Liver (tissue), 9 donors: ENCODE measurements around the gene NFATC1. TPM values are rescaled to one million over a fixed set of nuclear protein-coding genes. Genes with fewer than 3 reads are reported as not detected.

Experiments
- DNase-seq: peaks from one replicate; pipeline ENCODE4 v3.0.0-alpha.2; 2017; ENCODE audit warnings: low spot score
- H3K27ac ChIP-seq, 2 donors: one replicate each; pipeline ENCODE4 v1.7.0; 2013; ENCODE audit warnings: inconsistent platforms in 2 of 2, low read length in 2 of 2, control low read depth in 1 of 2, low read depth in 1 of 2, mild to moderate bottlenecking in 1 of 2
- H3K27me3 ChIP-seq, 4 donors: one replicate each; pipeline versions ENCODE4 v1.6.1 to v1.7.0; 2013; ENCODE audit warnings: low read length in 3 of 4, inconsistent platforms in 1 of 4, mild to moderate bottlenecking in 1 of 4, moderate library complexity in 1 of 4; ENCODE audit not compliant: control insufficient read depth in 4 of 4, insufficient read depth in 4 of 4
- H3K36me3 ChIP-seq, 4 donors: one replicate each; pipeline versions ENCODE4 v1.6.1 to v1.7.0; 2013; ENCODE audit warnings: low read length in 3 of 4, mild to moderate bottlenecking in 3 of 4, low read depth in 1 of 4, moderate library complexity in 1 of 4; ENCODE audit not compliant: control insufficient read depth in 4 of 4, insufficient read depth in 3 of 4
- H3K4me1 ChIP-seq, 4 donors: one replicate each; pipeline versions ENCODE4 v1.6.1 to v1.7.0; 2013; ENCODE audit warnings: low read length in 3 of 4, mild to moderate bottlenecking in 3 of 4, moderate library complexity in 1 of 4; ENCODE audit not compliant: control insufficient read depth in 4 of 4, insufficient read depth in 4 of 4
- H3K4me3 ChIP-seq, 3 donors: one replicate each; pipeline versions ENCODE4 v1.6.1 to v1.7.0; 2013; ENCODE audit warnings: low read length in 3 of 3, control low read depth in 1 of 3, low read depth in 1 of 3, mild to moderate bottlenecking in 1 of 3
- H3K9ac ChIP-seq, 2 donors: one replicate each; pipeline ENCODE4 v1.7.0; 2013; ENCODE audit warnings: low read length in 2 of 2, mild to moderate bottlenecking in 2 of 2, moderate library complexity in 2 of 2, control low read depth in 1 of 2, low read depth in 1 of 2
- H3K9me3 ChIP-seq, 4 donors: one replicate each; pipeline versions ENCODE4 v1.6.1 to v1.7.0; 2013; ENCODE audit warnings: low read length in 3 of 4; ENCODE audit not compliant: control insufficient read depth in 4 of 4
- CTCF ChIP-seq: fragments of 150-350 bp; IDR thresholded peaks from 2 replicates; pipeline ENCODE4 v1.5.1; 2017; ENCODE audit warnings: improper control_type of control experiment, low read depth, low read length; ENCODE audit not compliant: missing input control
- EGR1 ChIP-seq, 2 donors: IDR thresholded peaks; 2 replicates each; pipeline ENCODE4 v1.6.1; 2016 to 2018; ENCODE audit warnings: antibody characterized with exemption in 2 of 2, low read depth in 2 of 2
- FOXA1 ChIP-seq: IDR thresholded peaks from 2 replicates; pipeline ENCODE4 v1.6.1; 2016; ENCODE audit warnings: antibody characterized with exemption
- FOXA2 ChIP-seq: IDR thresholded peaks from 2 replicates; pipeline ENCODE4 v1.6.1; 2016; ENCODE audit warnings: antibody characterized with exemption
- HNF4A ChIP-seq, 2 donors: conservative IDR thresholded peaks; 2 replicates each; pipeline ENCODE4 v1.6.1; 2016; ENCODE audit warnings: antibody characterized with exemption in 2 of 2, mild to moderate bottlenecking in 2 of 2
- HNF4G ChIP-seq: IDR thresholded peaks from 2 replicates; pipeline ENCODE4 v1.6.1; 2016; ENCODE audit warnings: antibody characterized with exemption
- NR2F2 ChIP-seq: IDR thresholded peaks from 2 replicates; pipeline ENCODE4 v1.6.1; 2016; ENCODE audit warnings: antibody characterized with exemption
- RAD21 ChIP-seq, 2 donors: IDR thresholded peaks; 2 replicates each; pipeline ENCODE4 v1.6.1; 2016; ENCODE audit warnings: antibody characterized with exemption in 2 of 2, mild to moderate bottlenecking in 2 of 2
- REST ChIP-seq: IDR thresholded peaks from 2 replicates; pipeline ENCODE4 v1.6.1; 2016; ENCODE audit warnings: antibody characterized with exemption, mild to moderate bottlenecking
- RXRA ChIP-seq, 2 donors: IDR thresholded peaks; 2 replicates each; pipeline ENCODE4 v1.6.1; 2017 to 2018; ENCODE audit warnings: antibody characterized with exemption in 2 of 2, mild to moderate bottlenecking in 1 of 2
- SP1 ChIP-seq: IDR thresholded peaks from 2 replicates; pipeline ENCODE4 v1.6.1; 2018; ENCODE audit warnings: antibody characterized with exemption, mild to moderate bottlenecking
- TAF1 ChIP-seq: conservative IDR thresholded peaks from 2 replicates; pipeline ENCODE4 v1.6.1; 2016; ENCODE audit warnings: antibody characterized with exemption, mild to moderate bottlenecking
- YY1 ChIP-seq: IDR thresholded peaks from 2 replicates; pipeline ENCODE4 v1.6.1; 2016; ENCODE audit warnings: antibody characterized with exemption, mild to moderate bottlenecking
- WGBS: extraction: QIAGEN DNeasy Blood & Tissue Kit; methylation state at CpG from one replicate; pipeline ENCODE4 v1.1.7; 2013; 5-methylcytosine and 5-hydroxymethylcytosine counted together
- polyA plus RNA-seq, 2 donors: library from polyadenylated mRNA; stranded (reverse) in 1 of 2; unstranded in 1 of 2; fragments of 200-250 nt in 1 of 2; fragments of >200 nt in 1 of 2; fragmentation: Nextera tagmentation in 1 of 2; extraction: Ambion mirVana in 1 of 2; gene quantifications; one replicate each; pipeline versions ENCODE4 v1.2.1 to v1.2.3, GENCODE V29; 2013 to 2015
- total RNA-seq, 2 donors: library from RNA; depleted of rRNA; stranded (reverse); fragments of >200 nt; gene quantifications; one replicate each; pipeline ENCODE4 v1.2.3, GENCODE V29; 2014
- TF ChIP-seq, protein P1 (sequence below): IDR thresholded peaks from 2 replicates; pipeline ENCODE4 v1.6.1; 2016; ENCODE audit warnings: antibody characterized with exemption
- TF ChIP-seq, protein P2 (sequence below): IDR thresholded peaks from 2 replicates; pipeline ENCODE4 v1.6.1; 2016; ENCODE audit warnings: antibody characterized with exemption
- donor health status: healthy.
- donor health status: healthy.
- donor health status: healthy.
- donor health status: healthy.
- donor health status: healthy.

NFATC1 gene
- total and polyA plus RNA-seq, 4 donors: 0.57 to 2.2 (median 1.3) TPM

DNA sequence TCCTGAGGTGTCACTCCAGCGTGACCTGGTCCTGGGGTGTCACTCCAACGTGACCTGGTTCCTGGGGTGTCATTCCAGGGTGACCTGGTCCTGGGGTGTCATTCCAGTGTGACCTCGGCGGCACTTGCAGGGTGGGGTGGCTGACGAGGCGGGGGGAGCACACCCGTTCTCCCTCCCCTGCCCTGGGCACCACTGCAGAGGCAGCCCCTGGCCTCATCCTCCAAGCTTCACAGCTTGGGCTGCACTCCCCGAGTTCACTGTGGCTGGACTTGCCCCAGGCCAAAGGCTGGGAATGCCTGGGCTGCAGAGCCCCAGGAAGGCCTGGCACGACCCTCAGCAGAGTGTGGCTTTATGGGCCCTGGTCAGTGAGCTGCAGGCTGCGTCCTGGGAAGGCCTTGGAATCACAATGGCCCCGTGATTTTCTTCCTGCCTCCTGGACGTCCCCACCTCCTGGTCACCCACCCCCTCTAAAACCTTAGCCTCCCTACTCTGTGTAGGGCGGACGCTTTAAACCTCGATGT lies 88.3 kb downstream of the NFATC1 start (continued):
- TF ChIP-seq FOXA1 (no peak), NR2F2 (no peak), EGR1 (IDR thresholded peaks at IDR 0.05; ENCODE audit: low read depth in 2 of 2) (no peak), FOXA2 (no peak), HNF4A (conservative IDR thresholded peaks at IDR 0.05) (no peak), CTCF (no peak), HNF4G (no peak)
- TF ChIP-seq, protein P1, sequence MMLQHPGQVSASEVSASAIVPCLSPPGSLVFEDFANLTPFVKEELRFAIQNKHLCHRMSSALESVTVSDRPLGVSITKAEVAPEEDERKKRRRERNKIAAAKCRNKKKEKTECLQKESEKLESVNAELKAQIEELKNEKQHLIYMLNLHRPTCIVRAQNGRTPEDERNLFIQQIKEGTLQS: no peak

DNA sequence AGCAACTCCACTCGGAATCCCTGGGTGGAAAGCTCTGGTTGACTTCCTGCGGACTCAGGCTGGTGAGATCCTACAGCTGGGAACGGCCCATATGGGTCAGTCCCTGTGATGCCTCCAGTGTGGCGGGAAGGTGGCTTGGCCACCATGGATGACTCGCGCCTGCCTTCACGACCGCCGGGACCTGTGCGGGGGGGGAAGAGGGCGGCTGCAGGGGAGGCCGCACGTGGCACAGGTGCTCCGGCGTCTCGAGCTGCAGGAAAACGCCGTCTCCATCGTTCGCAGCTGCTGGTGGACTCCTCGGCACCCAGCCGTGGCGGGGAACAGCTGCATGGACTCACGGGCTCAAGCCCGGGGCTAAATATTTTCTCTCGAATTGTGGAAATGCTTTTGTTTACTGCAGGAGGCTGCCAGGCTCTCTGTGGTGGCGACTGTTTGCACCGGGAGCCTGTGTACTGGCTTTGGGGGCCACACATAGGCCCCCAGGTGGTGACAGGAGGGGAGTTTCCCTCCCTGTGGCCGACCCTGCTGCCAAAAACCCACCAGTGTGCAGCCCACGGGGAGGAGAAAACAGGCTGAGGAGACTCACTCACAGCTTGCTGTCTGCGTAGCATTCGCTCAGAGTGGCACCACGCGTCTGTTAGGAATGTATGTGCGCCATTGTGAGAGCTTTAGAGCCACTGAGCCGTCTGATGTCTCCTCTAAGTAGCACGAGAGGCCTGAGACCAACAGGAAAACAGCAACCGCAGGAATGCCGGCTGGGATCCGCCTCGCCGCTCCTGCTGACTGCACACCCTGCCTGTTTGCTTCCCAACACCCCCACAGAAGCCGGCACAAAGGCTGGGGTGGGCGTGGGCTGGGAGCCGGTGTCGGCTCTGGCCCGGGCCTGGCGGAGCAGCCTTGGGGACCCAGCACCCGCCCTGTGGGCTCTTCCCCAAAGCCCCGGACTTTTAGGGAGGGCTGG lies 89.2 kb downstream of the NFATC1 start:
- H3K27ac ChIP-seq: no peak overlapping the region
- no peak for DNase-seq
- H3K9me3 ChIP-seq: no peaks in the 10 kb centered on the region
- H3K4me3 ChIP-seq: no peak overlapping the region
- TF ChIP-seq SP1 (no peak), YY1 (no peak), EGR1 (IDR thresholded peaks at IDR 0.05; ENCODE audit: low read depth in 2 of 2) (no peak), REST (no peak), FOXA2 (no peak), HNF4G (no peak), TAF1 (no peak), FOXA1 (no peak), RAD21 (IDR thresholded peaks at IDR 0.05) (no peak), RXRA (IDR thresholded peaks at IDR 0.05) (no peak)
- TF ChIP-seq, protein P2, sequence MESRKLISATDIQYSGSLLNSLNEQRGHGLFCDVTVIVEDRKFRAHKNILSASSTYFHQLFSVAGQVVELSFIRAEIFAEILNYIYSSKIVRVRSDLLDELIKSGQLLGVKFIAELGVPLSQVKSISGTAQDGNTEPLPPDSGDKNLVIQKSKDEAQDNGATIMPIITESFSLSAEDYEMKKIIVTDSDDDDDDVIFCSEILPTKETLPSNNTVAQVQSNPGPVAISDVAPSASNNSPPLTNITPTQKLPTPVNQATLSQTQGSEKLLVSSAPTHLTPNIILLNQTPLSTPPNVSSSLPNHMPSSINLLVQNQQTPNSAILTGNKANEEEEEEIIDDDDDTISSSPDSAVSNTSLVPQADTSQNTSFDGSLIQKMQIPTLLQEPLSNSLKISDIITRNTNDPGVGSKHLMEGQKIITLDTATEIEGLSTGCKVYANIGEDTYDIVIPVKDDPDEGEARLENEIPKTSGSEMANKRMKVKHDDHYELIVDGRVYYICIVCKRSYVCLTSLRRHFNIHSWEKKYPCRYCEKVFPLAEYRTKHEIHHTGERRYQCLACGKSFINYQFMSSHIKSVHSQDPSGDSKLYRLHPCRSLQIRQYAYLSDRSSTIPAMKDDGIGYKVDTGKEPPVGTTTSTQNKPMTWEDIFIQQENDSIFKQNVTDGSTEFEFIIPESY: no peak
- TF ChIP-seq, protein P1: no peak
- H3K9ac ChIP-seq: no peak overlapping the region
- no peaks in the 10 kb centered on the region for H3K27me3 ChIP-seq
- H3K4me1 ChIP-seq: no peaks in the 10 kb centered on the region
- peaks cover 0 to 5% (median 2%) of the 10 kb centered on the region in 4 donors for H3K36me3 ChIP-seq
- 86% methylated on average over 50 of the region's 50 CpGs for WGBS
